Muscle layer of colon (tissue), 2 donors: Measurements from ENCODE around the gene TSPAN3.

Experiments
- H3K27ac ChIP-seq: one replicate; pipeline ENCODE4 v1.7.0; 2013; ENCODE audit warnings: low read depth, mild to moderate bottlenecking, low read length, moderate library complexity
- H3K27me3 ChIP-seq, 2 donors: one replicate each; pipeline ENCODE4 v1.7.0; 2013; ENCODE audit warnings: low read length in 2 of 2, mild to moderate bottlenecking in 2 of 2; ENCODE audit not compliant: insufficient read depth in 2 of 2, control insufficient read depth in 1 of 2
- H3K36me3 ChIP-seq: one replicate; pipeline ENCODE4 v1.7.0; 2013; ENCODE audit warnings: mild to moderate bottlenecking, low read length; ENCODE audit not compliant: insufficient read depth
- H3K4me1 ChIP-seq: one replicate; pipeline ENCODE4 v1.7.0; 2013; ENCODE audit warnings: mild to moderate bottlenecking, low read length; ENCODE audit not compliant: insufficient read depth
- H3K4me3 ChIP-seq, 2 donors: one replicate each; pipeline ENCODE4 v1.7.0; 2013; ENCODE audit warnings: low read length in 2 of 2, low read depth in 1 of 2, mild to moderate bottlenecking in 1 of 2, moderate library complexity in 1 of 2
- H3K9ac ChIP-seq: one replicate; pipeline ENCODE4 v1.7.0; 2013; ENCODE audit warnings: low read length
- H3K9me3 ChIP-seq: one replicate; pipeline ENCODE4 v1.7.0; 2013; ENCODE audit warnings: mild to moderate bottlenecking, low read length
- donor health status: abdominal sarcoma.
- donor health status: Adenocarcinoma of cecum.

Gene TSPAN3

GRCh38 chr15:77070495-77071304, at the start of gene TSPAN3:
Gene TSPAN3 (minus strand): TSS chr15:77071109. CDS start chr15:77070954, 155 bp downstream.
- H3K9ac ChIP-seq, result peak within 1 kb of the TSS; percentile 18
- peaks cover 14% of the 10 kb centered on the region for H3K4me1 ChIP-seq

GRCh38 chr15:77120576-77120975, 49.7 kb upstream of the TSPAN3 start:
- Histone ChIP-seq H3K9ac (no peak overlapping the region), H3K27me3 (no peaks in the 10 kb centered on the region), H3K4me1 (peaks cover 8% of the 10 kb centered on the region), H3K27ac (no peak overlapping the region), H3K4me3 (no peak overlapping the region), H3K9me3 (no peaks in the 10 kb centered on the region), H3K36me3 (no peaks in the 10 kb centered on the region)

More at GRCh38 chr15:77070495-77071304, at the start of gene TSPAN3:
- H3K36me3 ChIP-seq, result no peaks in the 10 kb centered on the region
- H3K9me3 ChIP-seq, result no peaks in the 10 kb centered on the region
- H3K4me3 ChIP-seq, result peak within 1 kb of the TSS; percentile 60 to 73
- H3K27ac ChIP-seq, result peak within 1 kb of the TSS; percentile 85
- no peaks in the 10 kb centered on the region for H3K27me3 ChIP-seq

GRCh38 chr15:77119446-77119845, 48.5 kb upstream of the TSPAN3 start:
- Histone ChIP-seq H3K9me3 (no peaks in the 10 kb centered on the region), H3K4me1 (peaks cover 8% of the 10 kb centered on the region), H3K9ac (no peak overlapping the region), H3K27me3 (no peaks in the 10 kb centered on the region), H3K36me3 (peaks cover 5% of the 10 kb centered on the region), H3K27ac (no peak overlapping the region), H3K4me3 (no peak overlapping the region)

- peaks cover 8% of the 10 kb centered on the region for H3K4me1 ChIP-seq
- no peaks in the 10 kb centered on the region for H3K9me3 ChIP-seq
- H3K36me3 ChIP-seq, result peaks cover 10% of the 10 kb centered on the region
- no peak overlapping the region for H3K4me3 ChIP-seq
- no peak overlapping the region for H3K9ac ChIP-seq
- no peak overlapping the region for H3K27ac ChIP-seq
- H3K27me3 ChIP-seq, result no peaks in the 10 kb centered on the region
Observed at GRCh38 chr15:77118882-77119321, 48.0 kb upstream of the TSPAN3 start.

- H3K4me1 ChIP-seq, result peaks cover 8% of the 10 kb centered on the region
- H3K27ac ChIP-seq, result no peak overlapping the region
- no peak overlapping the region for H3K4me3 ChIP-seq
- H3K27me3 ChIP-seq, result no peaks in the 10 kb centered on the region
- no peaks in the 10 kb centered on the region for H3K9me3 ChIP-seq
- H3K36me3 ChIP-seq, result peaks cover 19% of the 10 kb centered on the region
- no peak overlapping the region for H3K9ac ChIP-seq
Observed at GRCh38 chr15:77115179-77115578, 44.3 kb upstream of the TSPAN3 start.

- Histone ChIP-seq H3K27me3 (no peaks in the 10 kb centered on the region), H3K9me3 (no peaks in the 10 kb centered on the region), H3K4me1 (no peaks in the 10 kb centered on the region), H3K27ac (no peak overlapping the region), H3K36me3 (peaks cover 19% of the 10 kb centered on the region), H3K9ac (no peak overlapping the region), H3K4me3 (no peak overlapping the region)
Observed at GRCh38 chr15:77112838-77113504, 42.1 kb upstream of the TSPAN3 start.

- H3K4me1 ChIP-seq, result peaks cover 5% of the 10 kb centered on the region
- H3K9ac ChIP-seq, result no peak overlapping the region
Observed at GRCh38 chr15:77111789-77112188, 40.9 kb upstream of the TSPAN3 start.

GRCh38 chr15:77107531-77108355, 36.8 kb upstream of the TSPAN3 start:
- Histone ChIP-seq H3K27me3 (no peaks in the 10 kb centered on the region), H3K36me3 (peaks cover 4% of the 10 kb centered on the region), H3K9me3 (no peaks in the 10 kb centered on the region), H3K9ac (no peak overlapping the region), H3K4me1 (peaks cover 6% of the 10 kb centered on the region), H3K27ac (no peak overlapping the region), H3K4me3 (no peak overlapping the region)

More at GRCh38 chr15:77111789-77112188, 40.9 kb upstream of the TSPAN3 start:
- H3K36me3 ChIP-seq, result peaks cover 19% of the 10 kb centered on the region
- no peaks in the 10 kb centered on the region for H3K9me3 ChIP-seq
- no peak overlapping the region for H3K27ac ChIP-seq
- no peaks in the 10 kb centered on the region for H3K27me3 ChIP-seq
- no peak overlapping the region for H3K4me3 ChIP-seq

- Histone ChIP-seq H3K4me3 (no peak overlapping the region), H3K4me1 (peaks cover 6% of the 10 kb centered on the region), H3K9ac (no peak overlapping the region), H3K27ac (no peak overlapping the region), H3K9me3 (no peaks in the 10 kb centered on the region), H3K27me3 (no peaks in the 10 kb centered on the region), H3K36me3 (peaks cover 4% of the 10 kb centered on the region)
Observed at GRCh38 chr15:77107068-77107467, 36.2 kb upstream of the TSPAN3 start.

GRCh38 chr15:77104155-77104554, 33.2 kb upstream of the TSPAN3 start:
- no peak overlapping the region for H3K4me3 ChIP-seq

More at GRCh38 chr15:77104155-77104554, 33.2 kb upstream of the TSPAN3 start:
- Histone ChIP-seq H3K36me3 (no peaks in the 10 kb centered on the region), H3K27me3 (no peaks in the 10 kb centered on the region), H3K9ac (no peak overlapping the region), H3K27ac (no peak overlapping the region), H3K9me3 (no peaks in the 10 kb centered on the region), H3K4me1 (peaks cover 6% of the 10 kb centered on the region)
